GM12874 (cell line): ENCODE results near the gene NAA15.

Experiments
- TF ChIP-seq, protein P1 (sequence below): IDR thresholded peaks from 2 replicates; pipeline ENCODE4 v1.5.1; 2011; ENCODE audit warnings: low read depth, mild to moderate bottlenecking, control low read depth, low read length, moderate library complexity; ENCODE audit not compliant: insufficient read depth

Gene NAA15

DNA sequence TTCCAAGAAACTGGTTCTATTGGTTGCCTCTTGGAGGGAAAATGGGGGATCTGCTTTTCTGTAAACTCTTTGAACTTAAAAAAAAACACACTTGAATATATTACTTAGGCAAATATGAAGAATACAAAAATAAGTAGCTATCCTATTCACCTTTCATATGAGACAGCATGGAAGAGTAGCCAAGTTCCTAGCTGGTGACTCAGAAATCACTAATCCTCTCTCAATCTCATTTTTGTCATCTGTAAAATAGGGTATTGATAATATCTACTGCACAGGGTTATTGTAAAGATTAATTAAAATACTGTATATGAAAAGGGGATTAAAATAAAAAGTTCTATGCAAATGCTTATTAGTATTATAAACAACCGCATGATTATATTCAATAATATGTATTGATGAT, 34.0 kb upstream of the NAA15 start:
- TF ChIP-seq, protein P1, sequence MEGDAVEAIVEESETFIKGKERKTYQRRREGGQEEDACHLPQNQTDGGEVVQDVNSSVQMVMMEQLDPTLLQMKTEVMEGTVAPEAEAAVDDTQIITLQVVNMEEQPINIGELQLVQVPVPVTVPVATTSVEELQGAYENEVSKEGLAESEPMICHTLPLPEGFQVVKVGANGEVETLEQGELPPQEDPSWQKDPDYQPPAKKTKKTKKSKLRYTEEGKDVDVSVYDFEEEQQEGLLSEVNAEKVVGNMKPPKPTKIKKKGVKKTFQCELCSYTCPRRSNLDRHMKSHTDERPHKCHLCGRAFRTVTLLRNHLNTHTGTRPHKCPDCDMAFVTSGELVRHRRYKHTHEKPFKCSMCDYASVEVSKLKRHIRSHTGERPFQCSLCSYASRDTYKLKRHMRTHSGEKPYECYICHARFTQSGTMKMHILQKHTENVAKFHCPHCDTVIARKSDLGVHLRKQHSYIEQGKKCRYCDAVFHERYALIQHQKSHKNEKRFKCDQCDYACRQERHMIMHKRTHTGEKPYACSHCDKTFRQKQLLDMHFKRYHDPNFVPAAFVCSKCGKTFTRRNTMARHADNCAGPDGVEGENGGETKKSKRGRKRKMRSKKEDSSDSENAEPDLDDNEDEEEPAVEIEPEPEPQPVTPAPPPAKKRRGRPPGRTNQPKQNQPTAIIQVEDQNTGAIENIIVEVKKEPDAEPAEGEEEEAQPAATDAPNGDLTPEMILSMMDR: no peak

DNA sequence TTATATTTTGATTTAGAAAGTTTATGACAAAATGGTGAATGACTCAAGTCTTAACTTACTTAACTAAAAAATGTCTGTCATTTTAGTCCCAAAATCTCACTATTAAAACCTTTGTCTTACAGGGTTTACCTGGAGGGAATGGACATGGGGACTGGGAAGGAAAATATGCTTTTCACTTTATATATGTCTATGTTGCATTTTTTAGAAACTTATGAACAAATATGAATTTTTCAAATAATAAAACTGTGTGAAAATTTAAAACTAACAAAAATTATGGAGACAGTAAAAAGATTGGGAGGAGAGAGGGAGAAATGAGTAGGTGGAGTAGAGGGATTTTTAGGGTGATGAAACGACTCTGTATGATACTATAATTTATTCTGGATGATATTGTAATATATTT, 27.5 kb upstream of the NAA15 start:
- TF ChIP-seq, protein P1: no peak

DNA sequence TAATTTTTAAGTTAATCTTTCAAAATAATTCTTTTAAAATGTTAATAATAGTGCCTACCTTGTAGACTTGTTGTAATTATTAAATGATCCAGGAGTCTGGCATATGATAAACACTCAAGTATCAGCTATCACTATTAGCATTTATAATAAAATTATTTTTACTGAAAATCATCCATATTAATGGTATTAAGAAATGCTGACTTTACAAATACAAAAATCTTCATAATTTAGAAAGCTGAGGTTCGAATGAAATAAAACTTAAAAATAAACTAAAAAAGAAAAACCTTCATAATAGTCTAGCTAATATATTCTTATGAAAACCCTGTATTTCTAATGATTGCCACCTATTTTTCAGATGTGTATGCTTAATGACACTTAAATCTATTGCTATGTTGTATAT, 26.5 kb upstream of the NAA15 start:
- TF ChIP-seq, protein P1: no peak

DNA sequence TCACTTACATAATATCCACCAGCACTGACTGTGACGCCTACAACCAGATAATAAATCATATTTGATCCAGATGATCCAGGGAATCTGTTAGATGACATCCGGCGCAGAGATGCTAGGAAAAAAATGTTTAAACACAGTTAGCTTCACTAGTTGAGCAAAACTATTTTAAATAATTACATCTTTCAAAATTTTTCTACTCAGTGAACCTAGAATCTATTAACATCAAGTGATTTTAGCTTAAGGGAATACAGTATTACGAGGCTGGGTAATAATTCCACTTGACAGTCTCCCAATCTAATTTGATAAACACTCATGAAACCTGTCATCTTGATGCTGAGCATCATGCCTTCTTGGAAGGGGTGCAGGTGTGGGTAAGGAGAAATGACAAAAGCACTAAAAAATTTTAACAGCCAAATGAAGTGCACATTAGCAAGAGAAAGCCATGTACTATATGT, 26.0 kb upstream of the NAA15 start:
- TF ChIP-seq, protein P1: no peak

DNA sequence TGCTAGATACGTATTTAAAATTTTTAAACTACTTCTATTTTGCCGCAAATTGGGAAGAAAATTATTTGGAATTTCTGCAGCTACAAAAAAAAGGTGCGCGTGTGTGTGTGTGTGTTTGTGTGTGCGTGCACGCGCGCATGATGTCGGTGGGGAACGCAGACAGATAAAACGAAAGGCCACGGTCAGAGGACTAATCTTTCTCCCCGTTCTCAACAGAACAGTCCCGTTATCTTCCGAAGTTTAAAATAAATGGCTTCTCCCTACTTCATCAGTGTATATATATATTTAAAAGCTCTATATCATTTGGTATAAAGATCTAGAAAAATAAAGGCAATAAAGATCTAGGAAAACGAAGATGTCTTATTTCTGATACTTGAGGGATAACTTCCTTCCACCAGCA, 22.8 kb upstream of the NAA15 start:
- TF ChIP-seq, protein P1: no peak

DNA sequence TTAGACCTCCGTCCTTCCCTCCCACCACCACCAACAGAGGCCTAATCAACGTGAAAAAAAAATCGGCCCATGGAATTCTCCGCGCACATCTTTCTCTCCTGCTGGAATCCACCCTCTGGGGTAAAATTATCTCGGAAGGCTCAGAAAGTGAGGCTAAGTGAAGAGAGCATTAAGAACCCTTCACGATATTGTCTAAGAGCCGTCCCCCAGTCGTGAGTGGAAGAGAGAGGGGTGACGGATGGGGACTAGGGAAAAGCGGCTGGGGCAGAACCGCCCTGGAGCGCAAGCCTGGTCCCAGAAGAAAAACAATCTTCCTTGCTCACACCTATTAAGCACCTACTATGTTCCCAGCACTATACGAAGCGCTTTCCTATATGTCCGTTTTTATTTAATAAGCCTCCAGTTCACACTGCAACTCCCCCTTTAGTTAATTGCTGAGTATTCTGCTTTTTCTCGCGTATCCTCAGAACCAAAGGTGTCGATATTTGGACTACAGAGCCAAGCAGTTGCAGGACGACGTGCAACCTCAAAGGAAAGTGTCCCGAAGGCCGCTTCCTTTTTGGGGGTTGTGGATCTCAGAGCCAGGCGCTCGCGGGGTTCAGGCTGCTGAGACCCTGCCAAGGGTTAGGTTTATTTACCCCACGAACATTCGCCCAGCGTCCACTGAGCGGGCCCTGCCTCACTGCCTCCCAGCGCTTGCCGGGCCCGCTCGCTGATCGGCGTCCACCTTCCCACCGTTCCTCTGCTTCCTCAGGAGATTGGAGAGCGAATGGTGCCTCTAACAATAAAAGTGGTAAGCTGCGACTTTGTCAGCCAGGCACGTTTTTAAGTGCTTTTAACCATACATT, 22.2 kb upstream of the NAA15 start:
- TF ChIP-seq, protein P1: no peak

DNA sequence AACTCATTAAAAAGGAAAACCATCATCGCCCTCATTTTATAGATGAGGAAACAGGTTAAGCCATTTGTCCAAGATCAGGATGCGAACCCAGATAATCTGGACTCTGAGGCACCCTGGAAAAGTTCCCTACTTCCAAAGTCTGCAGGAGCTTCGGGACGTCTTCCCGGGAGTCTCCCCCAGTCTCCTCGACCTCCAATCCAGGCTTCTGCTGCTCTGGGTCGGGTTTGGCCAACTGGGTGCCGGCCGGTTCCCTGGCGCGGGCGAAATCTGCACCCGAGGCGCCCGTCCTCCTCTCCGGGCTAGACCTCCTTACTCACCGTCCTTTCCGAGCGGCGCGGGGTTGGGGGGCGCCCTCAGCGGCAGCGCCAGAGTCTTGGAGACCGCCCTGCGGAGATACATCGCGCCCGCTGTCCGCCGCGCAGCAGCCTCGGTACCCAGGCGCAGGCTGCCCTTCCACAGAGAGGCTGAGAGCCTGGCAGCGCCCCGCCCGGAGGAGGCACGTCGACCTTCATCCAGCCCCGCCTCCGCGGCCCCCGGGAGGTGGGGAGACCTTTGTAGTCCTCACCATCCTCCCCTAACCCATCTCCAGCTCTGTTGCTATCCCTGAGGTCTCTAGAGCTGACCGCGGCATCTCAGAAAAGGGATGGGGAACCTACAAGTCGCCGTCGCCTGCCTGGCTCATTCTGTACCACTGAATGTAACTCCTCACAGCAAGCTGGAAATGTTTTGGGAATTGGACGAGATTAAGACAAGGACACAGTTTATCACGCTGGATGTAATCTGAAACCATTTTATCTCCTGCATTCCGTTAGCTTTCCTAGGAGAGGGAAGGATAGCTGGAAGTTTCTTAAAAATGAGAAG, 21.3 kb upstream of the NAA15 start, which contains the start of gene MGARP:
MGARP (minus strand) TSS at position 466 of the 861 bp plus-strand sequence; CDS start at position 399, 67 bp downstream.
- TF ChIP-seq, protein P1: no peak
